GM12874 (cell line): ENCODE data around the gene MRPL16.

ENCODE experiments used
- CTCF ChIP-seq: IDR thresholded peaks from 2 replicates; pipeline ENCODE4 v1.5.1; 2011; ENCODE audit warnings: low read depth, mild to moderate bottlenecking, control low read depth, low read length, moderate library complexity; ENCODE audit not compliant: insufficient read depth

Gene MRPL16

GRCh38 chr11:59758401-59759037 lies 52.1 kb downstream of the MRPL16 start:
- TF ChIP-seq CTCF = no peak

GRCh38 chr11:59756845-59757244 lies 53.7 kb downstream of the MRPL16 start:
- no peak for TF ChIP-seq CTCF

DNA sequence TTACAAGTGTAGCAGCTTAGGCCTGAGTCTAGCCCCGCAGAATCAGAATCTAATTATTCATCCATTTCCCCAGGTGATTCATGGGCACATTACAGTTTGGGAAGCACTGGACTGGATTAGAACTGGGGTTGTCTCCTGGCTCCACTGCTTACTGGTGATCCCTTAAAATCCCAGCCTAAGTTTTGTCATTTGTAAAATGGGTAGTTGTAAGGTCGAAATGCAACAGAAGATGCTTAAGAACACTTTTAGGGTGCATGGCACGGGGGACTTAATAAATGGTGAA lies 54.1 kb downstream of the MRPL16 start:
- TF ChIP-seq CTCF = no peak
